NT2/D1 (cell line): ENCODE results near the gene HSPBP1.

Experiments
- DNase-seq: peaks from one replicate; pipeline ENCODE4 v3.0.0-alpha.2; 2011; ENCODE audit warnings: low read depth, low spot score
- H3K27me3 ChIP-seq: 2 replicates; pipeline ENCODE4 v1.6.0; 2011; ENCODE audit warnings: mild to moderate bottlenecking; ENCODE audit not compliant: insufficient read length, insufficient read depth
- H3K36me3 ChIP-seq: 2 replicates; pipeline ENCODE4 v1.6.1; 2011; ENCODE audit warnings: mild to moderate bottlenecking, low read length, mixed read lengths; ENCODE audit not compliant: insufficient read depth, insufficient read length
- H3K4me1 ChIP-seq: 2 replicates; pipeline ENCODE4 v1.5.1; 2011; ENCODE audit not compliant: insufficient read depth, insufficient read length
- H3K4me3 ChIP-seq: 2 replicates; pipeline ENCODE4 v1.5.1; 2011; ENCODE audit warnings: low read depth; ENCODE audit not compliant: insufficient read length
- H3K9ac ChIP-seq: 2 replicates; pipeline ENCODE4 v1.6.0; 2011; ENCODE audit warnings: low read depth; ENCODE audit not compliant: insufficient read length
- H3K9me3 ChIP-seq: 2 replicates; pipeline ENCODE4 v1.5.1; 2011; ENCODE audit warnings: mild to moderate bottlenecking, low read length; ENCODE audit not compliant: insufficient read depth
- SUZ12 ChIP-seq: IDR thresholded peaks from 2 replicates; pipeline ENCODE4 v1.6.1; 2011; ENCODE audit not compliant: insufficient read length, insufficient read depth; ENCODE audit errors: extremely low read depth
- YY1 ChIP-seq: IDR thresholded peaks from 2 replicates; pipeline ENCODE4 v1.6.1; 2011; ENCODE audit not compliant: insufficient read length, insufficient read depth
- ZNF274 ChIP-seq: IDR thresholded peaks from 2 replicates; pipeline ENCODE4 v1.6.1; 2011; ENCODE audit warnings: mild to moderate bottlenecking, low read depth, low read length

HSPBP1 gene

DNA sequence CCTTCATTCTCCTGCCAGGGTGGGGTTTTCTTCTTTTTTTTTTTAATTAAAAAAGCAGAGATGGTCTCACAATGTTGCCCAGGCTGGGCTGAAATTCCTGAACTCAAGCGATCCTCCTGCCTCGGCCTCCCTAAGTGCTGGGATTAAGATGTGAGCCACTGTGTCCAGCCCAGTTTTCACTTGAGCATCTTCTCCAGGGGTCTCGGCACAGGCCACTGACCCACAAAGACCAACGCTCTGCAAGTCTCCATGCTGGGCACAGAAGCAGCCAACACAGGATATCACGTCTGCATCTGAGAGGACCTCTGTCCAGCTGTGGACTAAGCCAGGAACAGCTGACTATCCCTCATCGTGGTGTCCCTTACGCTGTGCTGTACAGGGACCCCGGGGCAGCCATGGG lies 41.9 kb downstream of the HSPBP1 start:
- Histone ChIP-seq H3K27me3 (no peaks in the 10 kb centered on the region), H3K4me1 (no peaks in the 10 kb centered on the region), H3K9ac (no peak overlapping the region), H3K36me3 (peaks cover 82% of the 10 kb centered on the region), H3K9me3 (no peaks in the 10 kb centered on the region), H3K4me3 (no peak overlapping the region)
- TF ChIP-seq YY1 (no peak), ZNF274 (no peak), SUZ12 (no peak)
- no peak for DNase-seq

DNA sequence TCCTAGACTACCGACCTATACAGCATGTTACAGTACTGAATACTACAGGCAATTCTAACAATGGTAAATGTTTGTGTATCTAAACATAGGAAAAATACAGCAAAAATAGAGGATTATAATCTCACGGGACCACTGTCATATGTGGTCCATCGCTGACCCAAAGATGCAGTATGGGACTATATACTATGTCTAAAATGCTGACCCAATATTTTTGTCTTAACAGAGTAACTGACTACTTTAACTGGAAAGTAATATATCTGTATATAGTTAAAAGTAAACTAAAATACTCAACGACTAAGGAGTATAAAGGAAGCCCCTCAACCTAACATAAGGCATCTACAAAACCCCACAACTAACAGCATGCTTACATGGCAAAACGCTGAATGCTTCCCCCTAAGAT lies 46.9 kb downstream of the HSPBP1 start:
- H3K36me3 ChIP-seq = peaks cover 83% of the 10 kb centered on the region

DNA sequence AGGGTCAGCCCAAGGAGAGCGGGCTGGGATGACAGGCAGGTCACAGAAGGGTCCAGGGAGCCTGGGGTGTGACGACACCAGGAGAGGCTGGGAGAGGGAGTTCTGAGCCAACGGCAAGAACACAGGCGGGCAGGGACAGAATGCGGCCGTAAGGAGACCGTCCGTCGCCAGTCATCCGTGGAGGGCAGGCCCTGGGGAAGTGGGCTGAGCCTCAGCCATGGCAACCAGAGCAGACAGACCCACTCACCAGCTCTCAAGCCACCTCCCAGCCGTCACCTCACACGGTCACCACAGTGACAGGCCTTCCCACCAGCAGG lies 47.7 kb downstream of the HSPBP1 start:
- peaks cover 83% of the 10 kb centered on the region for H3K36me3 ChIP-seq
- H3K27me3 ChIP-seq = no peaks in the 10 kb centered on the region
- H3K4me3 ChIP-seq = no peak overlapping the region
- no peaks in the 10 kb centered on the region for H3K9me3 ChIP-seq
- no peaks in the 10 kb centered on the region for H3K4me1 ChIP-seq
- DNase-seq = no peak
- TF ChIP-seq YY1 (no peak), ZNF274 (no peak), SUZ12 (no peak)
- no peak overlapping the region for H3K9ac ChIP-seq

More for the DNA sequence above, 46.9 kb downstream of the HSPBP1 start:
- TF ChIP-seq ZNF274 (no peak), YY1 (no peak), SUZ12 (no peak)
- no peak for DNase-seq
- Histone ChIP-seq H3K4me3 (no peak overlapping the region), H3K27me3 (no peaks in the 10 kb centered on the region), H3K9ac (no peak overlapping the region), H3K4me1 (no peaks in the 10 kb centered on the region), H3K9me3 (no peaks in the 10 kb centered on the region)

DNA sequence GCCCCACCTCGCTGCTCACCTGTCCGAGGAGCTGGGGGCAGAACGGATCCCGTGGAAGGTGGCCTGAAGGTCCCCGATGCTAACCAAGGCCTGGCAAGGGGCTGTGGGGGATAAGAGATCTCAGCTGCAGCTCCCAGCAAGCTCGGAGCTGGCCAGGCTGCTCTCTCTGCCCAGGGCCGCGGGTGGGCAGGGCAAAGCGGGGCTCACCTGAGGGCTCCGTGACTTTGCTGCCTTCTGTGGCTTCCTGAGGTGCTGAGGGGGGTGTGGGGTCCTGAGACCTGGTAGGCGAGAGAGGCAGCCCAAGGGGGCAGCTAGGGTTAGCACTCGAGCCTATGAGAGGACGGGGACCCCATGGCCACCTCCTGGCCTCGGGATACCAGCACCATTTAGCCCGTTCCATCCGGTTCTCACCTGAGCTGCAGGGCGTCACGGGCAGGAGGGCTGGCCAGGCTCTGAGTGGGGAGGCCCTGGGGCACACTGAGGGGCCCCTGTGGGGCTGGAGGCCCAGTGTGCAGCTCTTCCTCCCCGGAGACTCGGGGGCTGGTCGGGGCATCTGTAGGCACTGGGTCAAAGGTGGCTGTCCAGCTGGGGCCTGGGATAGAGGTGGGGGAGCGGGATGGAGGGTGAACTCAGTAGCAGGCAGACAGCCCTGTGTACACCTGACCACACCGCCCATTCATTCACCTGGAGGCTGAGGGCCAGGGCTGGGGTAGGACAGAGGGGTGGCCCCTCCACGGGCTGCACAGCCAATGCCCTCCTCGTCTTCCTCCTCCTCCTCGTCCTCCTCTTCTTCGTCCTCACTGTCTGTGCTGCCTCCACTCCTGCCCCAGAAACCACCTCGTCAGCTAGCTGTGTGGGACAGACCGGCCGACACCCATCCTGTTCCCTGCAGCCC lies 48.3 kb downstream of the HSPBP1 start:
- Histone ChIP-seq H3K36me3 (peaks cover 82% of the 10 kb centered on the region), H3K9ac (no peak overlapping the region), H3K9me3 (no peaks in the 10 kb centered on the region), H3K4me1 (no peaks in the 10 kb centered on the region), H3K27me3 (no peaks in the 10 kb centered on the region), H3K4me3 (no peak overlapping the region)
- no peak for DNase-seq
- TF ChIP-seq SUZ12 = no peak
- TF ChIP-seq ZNF274 = no peak
- no peak for TF ChIP-seq YY1

DNA sequence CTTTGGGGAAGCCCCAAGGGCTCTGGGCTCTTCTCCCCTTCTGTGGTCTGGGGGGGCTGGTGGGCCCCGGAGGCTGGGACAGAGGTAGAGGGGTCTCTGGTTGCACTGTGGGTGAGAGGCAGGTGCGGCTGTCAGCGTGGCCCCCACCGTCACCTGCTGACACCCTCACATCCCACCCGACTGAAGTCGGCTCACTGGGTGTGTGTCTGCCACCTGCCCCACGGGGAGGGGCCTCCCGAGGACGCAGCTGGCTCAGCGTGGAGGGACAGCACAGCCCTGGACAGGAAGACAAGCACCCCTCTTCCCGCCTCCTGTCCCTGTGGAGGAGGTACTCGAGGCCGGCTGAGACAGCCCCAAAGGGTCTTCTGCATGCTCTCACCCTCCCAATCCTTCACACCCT lies 49.1 kb downstream of the HSPBP1 start:
- no peak for DNase-seq
- Histone ChIP-seq H3K27me3 (no peaks in the 10 kb centered on the region), H3K9me3 (no peaks in the 10 kb centered on the region), H3K4me3 (no peak overlapping the region), H3K9ac (no peak overlapping the region), H3K36me3 (peaks cover 78% of the 10 kb centered on the region), H3K4me1 (no peaks in the 10 kb centered on the region)
- TF ChIP-seq YY1 = no peak
- no peak for TF ChIP-seq ZNF274
- TF ChIP-seq SUZ12 = no peak

DNA sequence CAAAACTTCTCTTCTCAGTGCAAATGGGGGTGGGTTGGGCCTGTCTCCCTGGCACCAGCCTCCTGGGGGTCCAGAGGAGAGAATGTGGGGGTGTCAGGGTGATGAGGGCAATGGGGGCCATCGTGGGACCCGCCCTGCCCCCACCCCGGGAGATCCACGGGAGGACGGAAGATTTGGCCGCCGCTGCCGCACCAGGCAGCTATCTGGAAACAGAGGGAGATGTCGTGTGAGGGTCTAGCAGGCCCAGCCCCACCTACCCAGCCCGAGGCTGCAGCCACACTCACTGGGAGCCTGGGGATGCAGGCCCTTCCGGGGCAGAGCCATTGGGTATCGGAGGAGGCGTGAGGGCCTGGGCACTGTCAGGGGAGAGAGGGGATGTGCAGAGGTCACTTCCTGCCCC lies 49.6 kb downstream of the HSPBP1 start:
- no peak overlapping the region for H3K9ac ChIP-seq
- TF ChIP-seq YY1 = no peak
- no peak for TF ChIP-seq ZNF274
- no peak for TF ChIP-seq SUZ12
- DNase-seq = no peak
- peaks cover 78% of the 10 kb centered on the region for H3K36me3 ChIP-seq
- no peak overlapping the region for H3K4me3 ChIP-seq
- H3K4me1 ChIP-seq = no peaks in the 10 kb centered on the region
- H3K9me3 ChIP-seq = no peaks in the 10 kb centered on the region
- H3K27me3 ChIP-seq = no peaks in the 10 kb centered on the region

DNA sequence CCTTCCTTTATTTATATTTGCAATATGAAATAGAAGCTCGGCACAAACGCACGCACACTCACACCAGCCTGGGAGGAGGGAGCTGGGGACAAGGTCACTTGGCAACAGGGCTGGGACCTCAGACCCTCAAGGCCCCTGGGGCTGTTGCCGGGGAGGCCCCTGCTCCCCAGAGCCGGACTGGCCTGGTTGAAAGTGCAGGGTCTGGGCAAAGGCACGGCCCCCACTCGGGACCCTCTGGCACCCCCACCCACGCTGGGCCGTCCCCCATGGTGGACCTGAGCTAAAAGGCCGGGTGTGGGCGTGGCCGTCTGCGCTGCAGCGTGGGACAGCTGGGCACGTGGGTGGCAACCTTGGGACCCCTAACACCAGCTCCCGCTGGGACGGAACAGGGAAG lies 50.1 kb downstream of the HSPBP1 start:
- Histone ChIP-seq H3K4me3 (no peak overlapping the region), H3K36me3 (peaks cover 73% of the 10 kb centered on the region), H3K27me3 (no peaks in the 10 kb centered on the region), H3K4me1 (no peaks in the 10 kb centered on the region), H3K9ac (no peak overlapping the region), H3K9me3 (no peaks in the 10 kb centered on the region)
- TF ChIP-seq ZNF274 (no peak), YY1 (no peak), SUZ12 (no peak)
- no peak for DNase-seq
